Measurements from ENCODE around the gene COL6A6.
A peak's percentile ranks its signal among the peaks of the same experiment; 100 is the strongest.

COL6A6 gene

GRCh38 chr3:130516645-130517512, at the start of gene COL6A6:
Gene COL6A6, plus strand, starts transcription at chr3:130517177. Its CDS starts 43,188 bp downstream, at chr3:130560365.
- H3K27ac ChIP-seq, result no peak within 1 kb of the TSS
- TF ChIP-seq CTCF (conservative IDR thresholded peaks at IDR 0.05) (no peak), ZFX (IDR thresholded peaks at IDR 0.05) (no peak)

GRCh38 chr3:130468311-130468710, 48.7 kb upstream of the COL6A6 start:
- no peak for TF ChIP-seq CTCF (conservative IDR thresholded peaks at IDR 0.05)
- no peak for TF ChIP-seq ZFX (IDR thresholded peaks at IDR 0.05)
- no peak overlapping the region for H3K27ac ChIP-seq

GRCh38 chr3:130470126-130470525, 46.9 kb upstream of the COL6A6 start:
- H3K27ac ChIP-seq, result no peak overlapping the region
- TF ChIP-seq CTCF (conservative IDR thresholded peaks at IDR 0.05), result no peak
- no peak for TF ChIP-seq ZFX (IDR thresholded peaks at IDR 0.05)

GRCh38 chr3:130473416-130473815, 43.6 kb upstream of the COL6A6 start:
- TF ChIP-seq CTCF (conservative IDR thresholded peaks at IDR 0.05), result no peak
- TF ChIP-seq ZFX (IDR thresholded peaks at IDR 0.05), result no peak
- H3K27ac ChIP-seq, result no peak overlapping the region

- H3K27ac ChIP-seq, result no peak overlapping the region
- TF ChIP-seq CTCF (conservative IDR thresholded peaks at IDR 0.05) (peak; percentile 73), ZFX (IDR thresholded peaks at IDR 0.05) (no peak)
Measured at GRCh38 chr3:130480736-130481135, 36.2 kb upstream of the COL6A6 start.

- H3K27ac ChIP-seq, result no peak overlapping the region
- TF ChIP-seq ZFX (IDR thresholded peaks at IDR 0.05), result no peak
- TF ChIP-seq CTCF (conservative IDR thresholded peaks at IDR 0.05), result no peak
Measured at GRCh38 chr3:130488288-130488687, 28.7 kb upstream of the COL6A6 start.

GRCh38 chr3:130488769-130489450, 28.1 kb upstream of the COL6A6 start:
- no peak overlapping the region for H3K27ac ChIP-seq
- no peak for TF ChIP-seq CTCF (conservative IDR thresholded peaks at IDR 0.05)
- TF ChIP-seq ZFX (IDR thresholded peaks at IDR 0.05), result no peak
